Peyer's patch (tissue), 4 donors: ENCODE data around the gene ARMC9. TPM values are rescaled to one million over a fixed set of nuclear protein-coding genes. Genes with fewer than 3 reads are reported as not detected.
A peak's percentile ranks its signal among the peaks of the same experiment; 100 is the strongest.

ENCODE experiments used
- DNase-seq, 3 donors: peaks; one replicate each; pipeline ENCODE4 v3.0.0-alpha.2; 2017 to 2019
- H3K27ac ChIP-seq, 4 donors: fragments of 200-600 bp; sonication (generic); one replicate each; pipeline ENCODE4 v1.5.1; 2016 to 2019
- H3K27me3 ChIP-seq, 2 donors: fragments of 200-600 bp; sonication (generic); one replicate each; pipeline ENCODE4 v1.5.1; 2019
- H3K36me3 ChIP-seq, 3 donors: fragments of 200-600 bp; sonication (generic); one replicate each; pipeline ENCODE4 v1.5.1; 2016 to 2019
- H3K4me1 ChIP-seq, 4 donors: fragments of 200-600 bp; sonication (generic); one replicate each; pipeline ENCODE4 v1.5.1; 2016 to 2019
- H3K4me3 ChIP-seq, 4 donors: fragments of 200-600 bp; sonication (generic); 1 replicate in 3 of 4; 2 replicates in 1 of 4; pipeline ENCODE4 v1.5.1; 2016 to 2019; ENCODE audit warnings: mild to moderate bottlenecking in 1 of 4
- H3K9me3 ChIP-seq, 4 donors: fragments of 200-600 bp; sonication (generic); one replicate each; pipeline ENCODE4 v1.5.1; 2016 to 2019; ENCODE audit warnings: mild to moderate bottlenecking in 1 of 4
- POLR2A ChIP-seq, 2 donors: fragments of 450-650 bp; IDR thresholded peaks; one replicate each; pipeline ENCODE4 v1.5.1; 2017; ENCODE audit warnings: antibody characterized with exemption in 2 of 2, mild to moderate bottlenecking in 2 of 2, moderate library complexity in 2 of 2
- total RNA-seq, 4 donors: library from RNA; depleted of rRNA; stranded (reverse); fragments of >200 nt; gene quantifications; one replicate each; pipeline ENCODE4 v1.1.0, GENCODE V29; 2016
- TF ChIP-seq, protein P1 (sequence below), 6 experiments: fragments of 450-650 bp in 4 of 6; fragments of 200-600 bp in 2 of 6; sonication (generic) in 1 of 6; IDR thresholded peaks; one replicate each; pipeline ENCODE4 v1.5.1; 2017 to 2019; ENCODE audit warnings: antibody characterized with exemption in 6 of 6, mild to moderate bottlenecking in 3 of 6, moderate library complexity in 1 of 6

ARMC9 gene
- total RNA-seq, 4 donors from 2014 or later, result 3.3 to 15.7 (median 10.5) TPM

DNA sequence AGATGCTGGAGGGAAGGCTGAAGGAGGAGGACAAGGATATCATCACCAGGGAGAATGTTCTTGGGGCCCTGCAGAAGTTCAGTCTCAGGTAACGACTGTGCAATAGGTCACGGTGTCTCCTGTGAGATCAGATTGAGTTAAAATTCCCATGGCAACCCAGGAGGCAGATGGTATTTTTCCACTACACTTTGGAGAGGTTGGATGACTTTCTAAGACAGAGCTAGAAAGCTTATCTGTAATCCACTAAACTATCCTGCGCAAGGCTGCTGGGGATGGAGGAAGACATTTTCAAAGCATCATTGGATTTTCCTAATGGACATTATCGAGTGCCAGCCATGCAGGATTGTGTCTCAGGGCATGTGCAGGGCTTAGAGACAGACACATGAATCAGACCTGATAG, 74.6 kb downstream of the ARMC9 start:
- Histone ChIP-seq H3K4me3 (no peak overlapping the region), H3K9me3 (no peaks in the 10 kb centered on the region), H3K36me3 (peaks cover 0 to 16% (median 0%) of the 10 kb centered on the region in 3 donors), H3K27me3 (no peaks in the 10 kb centered on the region), H3K4me1 (no peaks in the 10 kb centered on the region), H3K27ac (no peak overlapping the region)
- no peak for TF ChIP-seq POLR2A (IDR thresholded peaks at IDR 0.05)
- DNase-seq, result no peak

DNA sequence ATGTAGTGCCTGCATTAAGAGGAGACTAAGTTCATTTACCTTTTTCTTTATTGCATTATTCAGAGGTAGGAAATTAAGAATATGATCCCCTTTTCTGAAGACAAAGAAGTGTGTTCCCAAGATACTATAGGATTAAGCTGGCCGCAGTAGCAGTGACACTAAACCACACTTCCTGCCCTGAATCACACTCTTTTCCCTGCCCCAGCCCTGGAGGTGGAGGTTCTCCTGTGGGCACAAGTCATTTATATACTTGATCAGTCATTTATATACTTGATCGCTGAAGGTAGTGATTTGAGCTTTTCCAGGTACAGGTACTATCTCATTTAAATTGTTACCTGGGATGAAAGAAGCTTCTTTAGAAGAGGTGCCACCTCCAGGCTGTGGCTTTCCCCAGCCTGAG, 78.6 kb downstream of the ARMC9 start:
- peaks cover 0 to 19% (median 0%) of the 10 kb centered on the region in 3 donors for H3K36me3 ChIP-seq

DNA sequence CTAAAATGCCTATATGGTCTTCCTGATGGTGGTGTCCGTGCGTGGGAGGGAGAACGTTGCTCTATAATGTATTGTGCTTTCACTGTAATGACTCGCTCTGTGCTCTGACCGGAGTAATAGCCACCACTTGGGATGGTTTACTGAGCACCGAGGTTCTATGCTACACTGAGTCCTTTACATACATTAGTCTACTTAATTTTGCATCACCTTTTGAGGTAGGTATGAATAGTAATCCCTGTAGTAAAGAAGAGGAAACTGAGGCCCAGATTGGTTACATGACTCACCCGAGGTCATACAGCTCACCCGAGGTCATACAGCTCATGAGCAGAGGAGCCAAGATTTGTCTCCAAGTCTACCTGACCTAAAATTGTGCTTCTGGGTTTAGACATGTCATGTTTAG, 79.5 kb downstream of the ARMC9 start:
- Histone ChIP-seq H3K27ac (no peak overlapping the region), H3K4me1 (no peaks in the 10 kb centered on the region), H3K27me3 (no peaks in the 10 kb centered on the region), H3K9me3 (no peaks in the 10 kb centered on the region), H3K36me3 (peaks cover 0 to 19% (median 0%) of the 10 kb centered on the region in 3 donors), H3K4me3 (no peak overlapping the region)
- DNase-seq, result no peak
- TF ChIP-seq, protein P1, sequence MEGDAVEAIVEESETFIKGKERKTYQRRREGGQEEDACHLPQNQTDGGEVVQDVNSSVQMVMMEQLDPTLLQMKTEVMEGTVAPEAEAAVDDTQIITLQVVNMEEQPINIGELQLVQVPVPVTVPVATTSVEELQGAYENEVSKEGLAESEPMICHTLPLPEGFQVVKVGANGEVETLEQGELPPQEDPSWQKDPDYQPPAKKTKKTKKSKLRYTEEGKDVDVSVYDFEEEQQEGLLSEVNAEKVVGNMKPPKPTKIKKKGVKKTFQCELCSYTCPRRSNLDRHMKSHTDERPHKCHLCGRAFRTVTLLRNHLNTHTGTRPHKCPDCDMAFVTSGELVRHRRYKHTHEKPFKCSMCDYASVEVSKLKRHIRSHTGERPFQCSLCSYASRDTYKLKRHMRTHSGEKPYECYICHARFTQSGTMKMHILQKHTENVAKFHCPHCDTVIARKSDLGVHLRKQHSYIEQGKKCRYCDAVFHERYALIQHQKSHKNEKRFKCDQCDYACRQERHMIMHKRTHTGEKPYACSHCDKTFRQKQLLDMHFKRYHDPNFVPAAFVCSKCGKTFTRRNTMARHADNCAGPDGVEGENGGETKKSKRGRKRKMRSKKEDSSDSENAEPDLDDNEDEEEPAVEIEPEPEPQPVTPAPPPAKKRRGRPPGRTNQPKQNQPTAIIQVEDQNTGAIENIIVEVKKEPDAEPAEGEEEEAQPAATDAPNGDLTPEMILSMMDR (IDR thresholded peaks at IDR 0.05), result no peak
- no peak for TF ChIP-seq POLR2A (IDR thresholded peaks at IDR 0.05)

More for the DNA sequence above, 78.6 kb downstream of the ARMC9 start:
- no peaks in the 10 kb centered on the region for H3K4me1 ChIP-seq
- no peak overlapping the region for H3K27ac ChIP-seq
- H3K4me3 ChIP-seq, result no peak overlapping the region
- TF ChIP-seq, protein P1 (IDR thresholded peaks at IDR 0.05), result no peak
- no peak for TF ChIP-seq POLR2A (IDR thresholded peaks at IDR 0.05)
- H3K27me3 ChIP-seq, result no peaks in the 10 kb centered on the region
- H3K9me3 ChIP-seq, result no peaks in the 10 kb centered on the region
- no peak for DNase-seq

DNA sequence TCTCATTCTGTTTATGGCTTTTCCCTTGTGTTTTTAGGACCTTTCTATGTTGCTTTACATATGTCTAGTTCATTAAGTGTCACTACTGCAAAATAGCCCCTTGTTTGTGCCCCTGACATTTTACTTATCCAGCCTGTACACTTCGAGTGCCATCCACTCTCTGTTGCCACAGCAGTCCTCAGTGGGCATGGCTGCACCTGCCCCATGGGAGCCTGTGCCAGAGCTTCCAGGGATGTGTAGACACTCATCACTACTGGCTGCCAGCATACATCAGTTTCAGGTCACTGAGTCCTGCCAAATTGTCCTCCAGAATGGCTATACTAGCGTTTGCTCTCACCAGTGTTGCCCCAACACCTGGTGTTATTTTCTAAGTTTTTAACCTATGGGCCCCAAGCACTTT, 80.4 kb downstream of the ARMC9 start:
- Histone ChIP-seq H3K9me3 (no peaks in the 10 kb centered on the region), H3K27ac (no peak overlapping the region), H3K4me1 (no peaks in the 10 kb centered on the region), H3K36me3 (peaks cover 0 to 11% (median 0%) of the 10 kb centered on the region in 3 donors), H3K4me3 (no peak overlapping the region), H3K27me3 (no peaks in the 10 kb centered on the region)
- TF ChIP-seq POLR2A (IDR thresholded peaks at IDR 0.05), result no peak
- no peak for DNase-seq

DNA sequence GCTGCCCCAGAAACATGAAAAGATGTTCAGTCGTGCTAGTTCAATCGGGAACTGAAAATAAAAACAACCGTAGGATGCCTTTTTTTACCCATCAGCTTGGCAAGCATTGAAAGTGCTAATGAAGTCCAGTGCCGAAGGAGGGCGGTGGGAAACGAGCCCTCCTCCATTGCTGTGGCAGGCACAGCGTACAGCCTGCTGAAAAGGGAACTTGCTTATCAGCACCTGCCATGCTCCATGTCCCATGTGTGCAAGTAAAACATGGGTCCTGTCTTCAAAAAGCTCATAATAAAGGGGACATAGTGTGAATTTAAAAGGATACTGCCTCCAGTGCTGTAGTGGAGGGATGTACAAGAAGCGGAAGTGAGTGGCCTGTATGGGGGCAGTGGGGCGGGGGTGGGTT, 82.4 kb downstream of the ARMC9 start:
- Histone ChIP-seq H3K9me3 (no peaks in the 10 kb centered on the region), H3K27ac (no peak overlapping the region), H3K4me1 (peaks cover 0 to 3% (median 0%) of the 10 kb centered on the region in 4 donors), H3K36me3 (peaks cover 0 to 3% (median 0%) of the 10 kb centered on the region in 3 donors), H3K4me3 (no peak overlapping the region), H3K27me3 (no peaks in the 10 kb centered on the region)
- no peak for DNase-seq
- no peak for TF ChIP-seq POLR2A (IDR thresholded peaks at IDR 0.05)
- TF ChIP-seq, protein P1 (IDR thresholded peaks at IDR 0.05), result no peak

DNA sequence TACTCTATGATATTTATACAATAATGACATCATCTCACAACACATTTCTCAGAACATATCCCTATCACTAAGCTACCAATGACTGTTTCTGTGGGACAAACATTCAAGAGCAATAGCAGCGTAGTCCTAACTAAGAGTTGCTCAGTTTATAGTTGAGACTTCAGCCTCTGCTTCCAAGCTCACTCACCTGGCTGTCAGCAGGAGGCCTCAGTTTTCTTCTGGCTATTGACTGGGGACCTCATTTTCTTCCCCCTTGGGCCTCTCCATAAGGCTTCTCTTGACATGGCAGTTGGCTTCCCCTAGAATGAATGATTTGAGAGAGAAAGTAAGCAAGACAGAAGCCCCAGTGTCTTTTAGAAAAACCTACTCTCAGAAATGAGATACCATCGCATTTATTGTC, 85.9 kb downstream of the ARMC9 start:
- Histone ChIP-seq H3K27ac (peak overlapping the region in 2 of 4 donors; percentile 11 to 41), H3K4me1 (peaks cover 0 to 7% (median under 1%) of the 10 kb centered on the region in 4 donors), H3K27me3 (no peaks in the 10 kb centered on the region), H3K36me3 (no peaks in the 10 kb centered on the region), H3K4me3 (no peak overlapping the region), H3K9me3 (no peaks in the 10 kb centered on the region)
- TF ChIP-seq POLR2A (IDR thresholded peaks at IDR 0.05), result no peak
- TF ChIP-seq, protein P1 (IDR thresholded peaks at IDR 0.05), result no peak
- DNase-seq, result no peak

DNA sequence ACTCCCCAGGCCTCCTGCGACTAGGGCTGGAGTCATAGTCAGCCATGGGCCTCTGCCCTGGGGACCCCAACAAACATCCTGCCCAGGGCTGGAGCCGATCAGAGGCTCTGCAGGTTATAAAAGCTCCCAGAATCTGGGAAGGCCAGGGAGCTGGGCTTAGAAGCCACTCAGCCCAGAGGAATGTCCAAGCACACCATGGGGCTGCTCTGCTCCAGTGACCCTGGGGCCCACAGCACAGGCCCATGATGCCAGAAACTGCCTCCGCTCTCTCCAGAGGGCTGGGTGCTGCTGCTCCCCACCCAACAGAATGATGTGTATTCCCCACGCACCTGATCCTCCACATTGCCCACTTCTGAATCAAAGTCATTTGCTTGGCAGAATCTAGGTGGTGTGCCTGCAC, 88.5 kb downstream of the ARMC9 start:
- peaks cover 0 to 6% (median 0%) of the 10 kb centered on the region in 3 donors for H3K36me3 ChIP-seq
- no peak for TF ChIP-seq POLR2A (IDR thresholded peaks at IDR 0.05)
- TF ChIP-seq, protein P1 (IDR thresholded peaks at IDR 0.05), result no peak
- H3K9me3 ChIP-seq, result no peaks in the 10 kb centered on the region
- H3K27me3 ChIP-seq, result no peaks in the 10 kb centered on the region
- peaks cover 0 to 19% (median 2%) of the 10 kb centered on the region in 4 donors for H3K4me1 ChIP-seq
- H3K4me3 ChIP-seq, result no peak overlapping the region
- H3K27ac ChIP-seq, result peak overlapping the region in 1 of 4 donors; percentile 88
- no peak for DNase-seq
